HG03159 (cell line): Measurements from ENCODE around the gene WDR27.
"Not testable (repeated sequence)": the region's sequence is repeated elsewhere in the genome, so short reads cannot be mapped to it uniquely, and the experiment has no call there.

Source experiments
- ATAC-seq: cut with Tn5 transposase; IDR thresholded peaks from one replicate; pipeline ENCODE4 v1.9.1; 2021; ENCODE audit warnings: mild to moderate bottlenecking, moderate library complexity; ENCODE audit not compliant: unreplicated experiment

The WDR27 gene

DNA sequence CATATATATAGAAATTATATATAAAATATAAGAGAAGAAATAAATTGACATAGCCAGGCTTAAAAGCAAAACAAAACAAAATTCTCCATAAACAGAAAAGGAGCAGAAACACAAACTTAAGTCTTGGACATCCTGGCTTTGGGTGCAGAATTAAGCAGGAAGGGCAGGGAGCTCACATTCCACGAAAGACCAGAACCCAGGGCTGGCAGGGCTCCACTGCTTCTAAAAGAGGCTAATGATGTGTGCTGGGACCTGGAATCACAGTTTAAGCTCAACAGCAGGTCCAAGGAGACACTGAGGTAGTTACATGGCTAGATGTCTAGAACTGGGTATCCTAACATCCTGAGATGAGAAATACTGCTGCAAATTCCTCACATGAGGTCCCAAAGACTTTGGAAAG, 210.3 kb downstream of the WDR27 start:
- ATAC-seq, result no peak

DNA sequence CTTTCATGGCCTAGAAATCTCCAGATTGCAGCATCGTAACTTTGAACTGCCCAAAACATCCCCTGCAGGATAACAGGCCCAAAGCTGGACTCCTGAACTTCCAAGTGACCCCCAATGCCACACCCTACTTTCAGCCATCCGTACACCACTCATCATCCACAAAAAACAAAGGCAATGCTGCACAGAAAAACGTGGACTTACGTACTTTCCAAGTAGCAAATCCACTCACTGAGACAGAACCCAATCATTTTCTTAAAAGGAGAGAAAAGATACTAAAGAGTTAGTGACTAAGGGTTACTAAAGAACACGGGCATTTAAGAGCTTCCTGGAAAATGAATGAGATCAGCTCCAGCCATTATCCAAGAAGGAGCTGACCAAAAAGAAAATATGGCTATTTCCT, 211.0 kb downstream of the WDR27 start:
- ATAC-seq, result no peak

- ATAC-seq, result no peak
Observed at GRCh38 chr6:169490246-169490641, 211.6 kb downstream of the WDR27 start.

GRCh38 chr6:169489563-169490245, 212.1 kb downstream of the WDR27 start:
- no peak for ATAC-seq

- no peak for ATAC-seq
Observed at GRCh38 chr6:169487579-169488436, 214.0 kb downstream of the WDR27 start.

- no peak for ATAC-seq
Observed at GRCh38 chr6:169479783-169480495, 221.9 kb downstream of the WDR27 start.

DNA sequence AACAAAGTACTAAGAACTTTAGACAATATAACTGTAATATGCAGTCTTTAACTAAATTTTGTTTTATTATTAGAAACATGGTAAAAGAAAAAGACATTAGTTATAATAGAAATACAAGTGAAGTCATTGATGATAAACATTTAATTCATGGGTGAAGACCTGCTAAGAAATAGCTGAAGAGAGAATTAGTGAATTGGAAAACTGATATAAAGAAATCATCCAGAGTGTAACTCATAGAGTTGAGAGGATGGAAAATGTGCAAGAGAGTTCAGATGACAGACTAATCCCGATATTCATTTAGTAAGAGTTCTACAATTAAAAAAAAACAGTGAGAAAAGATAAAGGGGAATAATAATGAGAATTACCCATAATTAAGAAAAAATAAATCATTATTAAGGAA, 227.5 kb downstream of the WDR27 start:
- ATAC-seq, result no peak

DNA sequence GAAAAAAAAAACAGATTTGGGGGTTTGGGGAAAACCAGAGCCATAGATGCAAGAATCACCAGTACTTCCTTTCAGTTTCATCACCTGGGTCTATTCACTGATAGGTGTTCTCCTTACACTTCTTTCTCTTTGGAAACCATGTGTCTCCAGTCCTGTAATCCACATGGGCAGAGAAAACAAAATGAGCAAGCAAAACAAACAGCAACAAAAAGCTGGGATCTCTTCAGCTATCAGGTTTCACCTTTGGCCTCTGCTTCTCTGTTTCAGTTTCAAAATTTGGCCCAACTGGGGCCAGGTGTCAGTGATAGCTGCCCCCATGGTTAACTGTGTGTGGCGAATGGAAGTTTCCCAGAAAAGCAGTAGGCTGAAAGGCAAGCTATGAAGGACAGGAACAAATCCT, 228.2 kb downstream of the WDR27 start:
- peak; percentile 75 for ATAC-seq

DNA sequence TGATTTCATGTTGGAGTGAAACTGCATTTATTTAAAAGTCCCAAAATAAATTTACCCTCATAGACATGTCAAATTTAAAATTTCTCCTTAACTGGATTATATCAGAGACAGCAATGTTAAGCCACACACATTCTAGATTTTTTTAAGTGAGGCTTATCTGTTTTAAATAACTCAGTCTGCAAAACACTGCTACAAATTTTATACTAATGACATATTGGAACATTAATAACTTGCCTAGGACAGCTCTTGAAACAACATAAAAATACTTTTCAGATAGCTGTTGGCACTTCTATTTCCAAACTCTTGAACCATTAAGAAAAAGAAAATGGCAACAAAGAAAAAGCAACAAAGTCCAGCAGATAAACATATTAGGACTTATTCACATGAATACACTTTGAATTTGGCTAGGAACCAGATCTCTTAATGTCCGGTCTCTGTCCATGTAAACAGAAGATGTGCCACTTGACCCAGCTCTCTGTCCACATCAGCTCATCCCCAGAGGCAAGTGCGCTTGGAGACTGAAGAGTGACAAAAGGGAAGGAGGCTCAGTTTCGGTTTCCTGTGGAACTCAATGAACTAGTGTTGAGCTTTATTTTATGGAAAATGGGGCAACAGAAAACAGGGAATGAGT, 228.9 kb downstream of the WDR27 start:
- no peak for ATAC-seq

- ATAC-seq, result no peak
Observed at GRCh38 chr6:169470790-169471189, 231.0 kb downstream of the WDR27 start.

DNA sequence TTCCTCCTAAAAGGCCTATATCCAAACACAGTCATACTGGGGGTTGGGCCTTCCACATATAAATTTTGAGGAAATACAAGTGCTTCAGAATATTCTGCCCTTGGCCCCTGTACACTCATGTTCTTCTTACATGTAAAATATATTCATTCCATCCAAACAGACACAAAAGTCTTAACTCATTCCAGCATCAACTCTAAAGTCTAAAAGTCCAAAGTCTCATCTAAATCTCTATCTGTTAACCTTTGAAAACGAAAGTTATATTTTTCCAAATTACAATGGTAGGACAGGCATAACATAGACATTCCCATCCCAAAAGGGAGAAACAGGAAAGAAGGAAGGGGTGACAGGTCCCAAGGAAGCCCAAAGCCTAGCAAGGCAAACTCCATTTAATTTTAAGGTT, 232.8 kb downstream of the WDR27 start:
- no peak for ATAC-seq

GRCh38 chr6:169467755-169468154, 234.1 kb downstream of the WDR27 start:
- ATAC-seq, result not testable (repeated sequence)

DNA sequence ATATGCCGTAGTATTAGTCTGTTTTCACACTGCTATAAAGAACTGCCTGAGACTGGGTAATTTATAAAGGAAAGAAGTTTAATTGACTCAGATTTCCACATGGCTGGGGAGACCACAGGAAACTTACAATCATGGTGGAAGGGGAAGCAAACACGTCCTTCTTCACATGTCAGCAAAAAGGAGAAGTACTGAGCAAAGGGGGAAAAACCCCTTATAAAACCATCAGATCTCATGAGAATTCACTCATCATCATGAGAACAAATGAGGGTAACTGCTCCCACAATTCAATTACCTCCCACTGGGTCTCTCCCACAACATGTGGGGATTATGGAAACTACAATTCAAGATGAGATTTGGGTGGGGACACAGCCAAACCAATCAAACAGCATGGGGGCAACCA, 235.6 kb downstream of the WDR27 start:
- ATAC-seq, result not testable (repeated sequence)

DNA sequence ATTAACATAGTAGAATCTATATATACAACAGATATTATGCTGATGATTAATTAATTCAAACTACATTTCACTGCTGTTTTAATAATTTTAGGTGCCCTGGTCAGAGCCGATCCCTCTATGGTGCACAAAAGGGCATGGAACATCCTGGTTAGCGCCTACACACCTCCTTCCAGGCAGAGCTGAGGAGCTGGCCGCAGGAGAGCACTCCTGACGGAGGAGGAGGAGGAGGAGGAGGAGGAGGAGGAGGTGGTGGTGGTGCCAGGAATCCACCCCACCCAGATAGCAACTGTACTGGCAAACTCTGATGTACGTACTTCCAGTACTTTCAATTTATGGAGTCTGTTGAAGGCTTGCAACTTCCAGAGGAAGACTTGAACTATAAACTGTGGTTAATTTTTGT, 244.1 kb downstream of the WDR27 start:
- no peak for ATAC-seq

DNA sequence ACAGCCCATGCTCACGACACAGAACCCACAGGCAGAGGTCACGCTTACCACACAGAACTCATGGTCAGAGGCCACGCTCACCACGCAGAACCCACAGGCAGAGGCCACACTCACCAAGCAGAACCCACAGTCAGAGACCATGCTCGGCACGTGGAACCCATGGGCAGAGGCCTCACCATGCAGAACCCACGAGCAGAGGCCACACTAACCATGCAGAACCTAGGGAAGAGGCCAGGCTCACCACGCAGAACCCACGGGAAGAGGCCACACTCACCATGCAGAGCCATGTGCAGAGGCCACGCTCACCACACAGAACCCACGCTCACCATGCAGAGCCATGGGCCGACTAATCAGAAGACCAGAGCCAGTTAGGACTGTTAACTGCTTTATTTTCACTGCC, 245.0 kb downstream of the WDR27 start:
- no peak for ATAC-seq

GRCh38 chr6:169455470-169455869, 246.4 kb downstream of the WDR27 start:
- no peak for ATAC-seq

DNA sequence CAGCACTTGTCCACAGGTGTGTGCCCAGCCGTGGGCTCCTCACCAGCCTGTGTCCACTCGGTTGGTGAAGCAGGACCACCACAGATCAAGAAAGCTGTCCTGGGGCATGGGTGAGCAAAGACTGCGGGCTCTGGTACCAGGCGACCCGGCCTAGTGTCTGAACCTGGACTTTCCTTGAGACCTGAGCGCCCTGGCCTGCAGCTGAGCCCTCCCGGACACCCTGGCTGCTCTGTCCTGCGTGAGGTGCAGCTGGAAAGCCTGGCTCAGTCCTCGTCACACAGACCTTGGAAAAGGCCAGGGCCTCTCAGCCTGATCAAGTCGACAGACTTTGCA, 247.0 kb downstream of the WDR27 start:
- no peak for ATAC-seq

DNA sequence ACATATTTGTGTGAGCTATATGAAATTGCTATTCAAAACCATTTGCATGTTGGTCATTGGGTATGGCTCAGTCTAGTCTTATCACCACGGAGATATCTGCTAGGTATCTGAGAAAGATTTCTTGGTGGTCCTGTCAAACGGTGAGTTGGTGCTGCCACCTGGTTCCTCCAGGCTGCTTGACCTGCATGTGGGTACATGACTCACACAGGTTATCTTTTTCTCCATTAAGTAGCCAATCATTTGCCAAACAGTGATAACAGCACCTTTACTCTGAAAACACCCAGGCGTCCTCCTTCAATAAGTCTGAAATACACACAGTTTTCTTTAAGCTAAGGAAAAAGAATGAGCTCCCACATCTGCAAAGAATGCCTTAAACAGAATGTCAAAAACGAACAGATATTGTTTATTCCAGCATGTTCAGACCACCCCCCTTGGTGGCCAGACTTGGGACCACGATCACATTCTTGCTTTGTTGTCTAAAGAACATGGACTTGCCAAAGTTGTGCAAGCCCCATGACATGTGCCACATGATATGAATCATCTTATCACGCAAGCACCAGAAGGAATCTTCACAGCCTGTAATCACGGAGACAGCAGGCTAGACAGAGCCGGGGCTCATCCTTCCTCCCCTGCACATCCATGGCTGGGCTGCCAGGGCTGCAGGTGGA, 247.5 kb downstream of the WDR27 start:
- no peak for ATAC-seq

GRCh38 chr6:169452869-169453620, 248.8 kb downstream of the WDR27 start:
- ATAC-seq, result no peak
